G401 (cell line): Measurements from ENCODE around the gene SLC2A10. TPM values are rescaled to one million over a fixed set of nuclear protein-coding genes. Genes with fewer than 3 reads are reported as not detected.

Experiments
- DNase-seq: peaks from one replicate; pipeline ENCODE4 v3.0.0-alpha.2; 2015; ENCODE audit warnings: low spot score
- in situ Hi-C: cut with HindIII; loops from 2 replicates; pipeline ENCODE4 v1.10.0; 2016; ENCODE audit warnings: low sequenced_read_pairs, mixed read lengths
- total RNA-seq: library from RNA; depleted of rRNA; stranded (reverse); fragments of >200 nt; shearing (Covaris generic); gene quantifications from 2 replicates; pipeline ENCODE4 v1.2.3, GENCODE V29; 2014

SLC2A10 gene
- total RNA-seq, 1 experiment from 2014 or later = 2.4 TPM

DNA sequence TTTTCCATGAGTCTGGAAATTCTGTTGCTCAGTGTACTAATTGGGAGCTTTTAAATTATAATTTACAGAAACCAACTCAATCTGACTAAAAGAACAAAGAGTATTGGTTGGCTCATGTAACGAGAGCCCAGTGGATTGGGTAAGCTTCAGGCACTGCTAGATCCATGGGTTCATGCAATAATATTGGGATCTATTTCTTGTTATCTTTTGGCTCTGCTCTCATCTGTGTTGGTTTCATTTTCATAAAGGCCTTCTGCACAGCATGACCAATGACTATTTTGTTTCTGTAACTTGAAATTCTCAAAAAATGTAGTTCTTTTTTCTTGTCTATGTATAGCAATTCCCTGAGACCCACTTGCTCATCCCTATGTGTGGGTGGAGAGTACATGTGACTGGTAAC, 12.0 kb downstream of the SLC2A10 start:
- in situ Hi-C loops = no loop called here
- no peak for DNase-seq

DNA sequence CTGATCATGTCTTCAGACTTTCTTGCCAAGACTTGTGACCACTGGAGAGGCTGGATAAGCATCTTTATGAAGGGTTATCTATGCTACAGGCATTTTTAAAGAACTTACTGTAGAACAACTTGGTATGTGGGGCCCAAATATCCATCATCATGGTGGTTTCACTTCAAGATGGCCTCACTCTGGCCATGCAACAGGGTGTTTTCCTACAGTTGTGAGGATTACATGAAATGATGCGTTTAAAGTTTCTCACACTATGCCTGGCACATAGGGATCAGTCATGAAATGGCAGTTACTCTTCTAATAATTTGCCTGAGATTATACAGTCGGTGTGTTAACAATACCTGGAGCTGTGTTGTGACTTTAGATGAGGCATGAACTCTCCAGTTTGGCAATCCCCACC, 13.0 kb downstream of the SLC2A10 start:
- in situ Hi-C loops = no loop called here
- DNase-seq = no peak

DNA sequence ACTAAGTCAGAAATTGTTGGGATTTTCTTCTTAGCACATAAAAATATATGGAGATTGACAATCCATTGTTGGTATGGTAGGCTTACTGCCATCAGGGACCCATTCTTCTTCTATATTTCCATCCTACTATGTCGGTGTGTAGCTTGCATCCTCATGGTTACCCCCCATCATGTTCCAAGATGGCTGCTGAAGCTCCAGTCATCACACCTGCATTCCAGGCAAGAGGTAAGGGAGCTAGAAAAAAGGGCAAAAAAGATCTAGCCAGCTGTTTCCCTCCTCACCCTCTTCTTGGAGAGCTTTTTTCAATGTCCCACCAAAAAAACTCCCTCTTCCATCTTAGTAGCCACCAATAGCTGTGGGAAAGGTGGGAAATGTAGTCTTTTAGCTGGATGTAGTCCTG, 13.6 kb downstream of the SLC2A10 start:
- no peak for DNase-seq
- in situ Hi-C loops = no loop called here

DNA sequence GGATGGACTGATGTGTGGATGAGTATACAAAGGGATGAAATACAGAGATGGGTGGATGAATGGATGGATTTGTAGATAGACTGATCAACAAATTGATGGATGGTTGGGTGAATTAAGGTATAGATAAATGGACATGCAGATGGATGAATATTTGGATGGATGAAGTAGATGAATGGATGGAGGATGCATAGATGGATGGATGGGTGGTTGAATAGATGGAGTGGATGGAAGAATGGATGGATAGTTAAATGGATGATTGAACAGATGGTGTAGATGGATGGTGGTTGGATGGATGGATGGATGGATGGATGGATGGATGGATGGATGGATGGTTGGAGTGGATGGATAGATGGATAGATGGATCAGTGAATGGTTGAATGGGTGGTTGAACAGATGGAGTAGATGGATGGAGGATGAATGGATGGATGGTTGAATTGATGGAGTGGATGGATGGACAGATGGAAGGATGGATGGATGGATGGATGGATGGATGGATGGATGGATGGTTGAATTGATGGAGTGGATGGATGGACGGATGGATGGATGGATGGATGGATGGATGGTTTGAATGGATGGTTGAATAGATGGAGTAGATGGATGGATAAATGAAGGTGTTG, 15.0 kb downstream of the SLC2A10 start:
- DNase-seq = no peak
- in situ Hi-C loops = no loop called here

DNA sequence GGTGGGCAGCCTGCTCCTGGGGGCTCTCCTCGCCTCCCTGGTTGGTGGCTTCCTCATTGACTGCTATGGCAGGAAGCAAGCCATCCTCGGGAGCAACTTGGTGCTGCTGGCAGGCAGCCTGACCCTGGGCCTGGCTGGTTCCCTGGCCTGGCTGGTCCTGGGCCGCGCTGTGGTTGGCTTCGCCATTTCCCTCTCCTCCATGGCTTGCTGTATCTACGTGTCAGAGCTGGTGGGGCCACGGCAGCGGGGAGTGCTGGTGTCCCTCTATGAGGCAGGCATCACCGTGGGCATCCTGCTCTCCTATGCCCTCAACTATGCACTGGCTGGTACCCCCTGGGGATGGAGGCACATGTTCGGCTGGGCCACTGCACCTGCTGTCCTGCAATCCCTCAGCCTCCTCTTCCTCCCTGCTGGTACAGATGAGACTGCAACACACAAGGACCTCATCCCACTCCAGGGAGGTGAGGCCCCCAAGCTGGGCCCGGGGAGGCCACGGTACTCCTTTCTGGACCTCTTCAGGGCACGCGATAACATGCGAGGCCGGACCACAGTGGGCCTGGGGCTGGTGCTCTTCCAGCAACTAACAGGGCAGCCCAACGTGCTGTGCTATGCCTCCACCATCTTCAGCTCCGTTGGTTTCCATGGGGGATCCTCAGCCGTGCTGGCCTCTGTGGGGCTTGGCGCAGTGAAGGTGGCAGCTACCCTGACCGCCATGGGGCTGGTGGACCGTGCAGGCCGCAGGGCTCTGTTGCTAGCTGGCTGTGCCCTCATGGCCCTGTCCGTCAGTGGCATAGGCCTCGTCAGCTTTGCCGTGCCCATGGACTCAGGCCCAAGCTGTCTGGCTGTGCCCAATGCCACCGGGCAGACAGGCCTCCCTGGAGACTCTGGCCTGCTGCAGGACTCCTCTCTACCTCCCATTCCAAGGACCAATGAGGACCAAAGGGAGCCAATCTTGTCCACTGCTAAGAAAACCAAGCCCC, 16.0 kb downstream of the SLC2A10 start:
- DNase-seq = no peak
- in situ Hi-C loops = no loop called here

DNA sequence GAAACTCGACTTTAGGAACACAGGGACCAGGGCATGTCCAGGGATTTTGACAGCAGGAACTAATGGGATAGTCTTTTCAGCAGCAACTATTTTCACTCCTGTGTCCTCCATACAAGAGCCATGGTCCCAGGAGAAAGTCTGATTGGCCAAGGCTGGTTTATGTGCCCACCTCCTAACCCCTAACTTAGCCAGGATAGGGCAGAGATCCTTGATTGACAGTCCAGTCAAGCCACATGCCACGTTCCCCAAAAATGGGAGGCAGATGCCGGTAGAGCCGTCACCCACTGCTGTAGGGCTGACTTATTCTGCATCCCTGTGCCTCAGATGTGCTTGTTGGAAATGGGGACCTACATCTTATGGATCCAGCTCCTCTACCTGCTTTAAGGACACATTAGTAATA, 22.3 kb downstream of the SLC2A10 start:
- in situ Hi-C loops = no loop called here
- DNase-seq = no peak

DNA sequence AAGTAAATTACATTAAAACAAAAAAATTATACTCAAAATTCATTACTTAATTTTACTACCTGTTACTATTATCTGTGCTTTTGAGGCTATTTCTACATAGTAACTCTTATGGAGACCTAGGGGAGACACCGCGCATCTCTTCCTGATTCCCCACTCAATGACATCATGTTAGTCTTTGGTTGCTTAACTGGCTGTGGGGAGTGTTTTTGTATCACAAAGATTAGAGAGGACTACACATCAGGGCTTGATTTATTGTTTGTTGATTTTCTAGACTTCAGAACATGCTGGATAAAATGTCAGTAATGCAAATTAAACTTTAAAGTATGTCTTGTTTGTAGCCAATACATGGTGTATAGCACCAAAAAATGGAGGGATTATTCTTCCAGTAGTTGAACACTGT, 26.0 kb downstream of the SLC2A10 start:
- no peak for DNase-seq
- in situ Hi-C loops = no loop called here

DNA sequence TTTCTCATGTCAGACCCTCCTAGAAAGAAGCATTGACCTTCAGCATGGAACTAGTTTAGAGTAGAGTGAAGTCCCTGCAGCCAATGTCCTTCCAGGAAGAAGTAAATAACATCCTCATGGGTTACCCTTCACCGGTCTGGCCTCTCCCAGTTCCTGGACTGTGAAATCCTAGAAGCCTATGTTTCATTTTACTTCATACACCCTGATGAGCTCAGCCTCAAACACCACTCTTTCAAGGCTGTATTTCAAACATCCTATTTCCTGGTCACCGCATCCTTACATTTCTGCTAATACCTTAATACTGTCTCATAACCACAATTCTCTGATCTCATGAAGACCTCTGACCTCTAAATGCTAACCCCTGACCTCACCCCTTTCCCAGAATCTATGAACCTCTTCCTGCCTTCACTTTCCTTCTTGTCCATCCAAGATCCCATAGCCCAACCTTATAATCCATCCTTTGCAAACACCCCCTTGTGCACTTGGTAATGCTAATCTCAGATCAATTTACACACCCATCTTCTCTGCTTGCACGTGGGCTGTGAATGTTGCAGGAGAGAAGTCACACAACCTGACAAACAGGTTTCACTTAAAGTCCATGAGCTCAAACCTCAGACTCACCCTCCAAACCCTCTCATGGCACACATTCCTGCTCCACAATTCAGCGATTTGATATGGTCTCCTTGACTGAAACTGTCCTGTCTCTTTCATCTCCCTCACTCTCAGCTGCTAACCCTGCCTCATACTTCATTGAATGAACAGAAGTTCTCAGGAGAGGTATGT, 30.2 kb downstream of the SLC2A10 start:
- in situ Hi-C loops = no loop called here
- DNase-seq = no peak

DNA sequence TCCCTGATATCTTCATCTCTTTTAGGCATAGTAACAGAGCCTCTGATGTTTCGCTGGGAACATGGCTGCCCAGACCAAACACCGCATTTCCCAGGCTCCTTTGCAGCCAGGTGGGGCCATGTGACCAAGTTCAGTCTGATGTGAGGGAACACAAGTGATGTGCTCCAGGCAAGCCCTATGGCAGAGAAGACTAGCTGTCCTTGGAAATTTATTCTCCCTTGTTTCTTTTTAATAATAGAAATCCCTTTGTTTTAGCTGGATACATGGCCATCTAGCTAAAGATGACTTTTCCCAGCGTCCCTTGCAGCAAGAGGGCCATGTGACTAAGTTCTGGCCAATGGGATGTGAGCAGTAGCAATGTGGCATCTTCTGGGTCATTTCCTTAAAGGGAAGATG, 30.8 kb downstream of the SLC2A10 start:
- in situ Hi-C loops = no loop called here

DNA sequence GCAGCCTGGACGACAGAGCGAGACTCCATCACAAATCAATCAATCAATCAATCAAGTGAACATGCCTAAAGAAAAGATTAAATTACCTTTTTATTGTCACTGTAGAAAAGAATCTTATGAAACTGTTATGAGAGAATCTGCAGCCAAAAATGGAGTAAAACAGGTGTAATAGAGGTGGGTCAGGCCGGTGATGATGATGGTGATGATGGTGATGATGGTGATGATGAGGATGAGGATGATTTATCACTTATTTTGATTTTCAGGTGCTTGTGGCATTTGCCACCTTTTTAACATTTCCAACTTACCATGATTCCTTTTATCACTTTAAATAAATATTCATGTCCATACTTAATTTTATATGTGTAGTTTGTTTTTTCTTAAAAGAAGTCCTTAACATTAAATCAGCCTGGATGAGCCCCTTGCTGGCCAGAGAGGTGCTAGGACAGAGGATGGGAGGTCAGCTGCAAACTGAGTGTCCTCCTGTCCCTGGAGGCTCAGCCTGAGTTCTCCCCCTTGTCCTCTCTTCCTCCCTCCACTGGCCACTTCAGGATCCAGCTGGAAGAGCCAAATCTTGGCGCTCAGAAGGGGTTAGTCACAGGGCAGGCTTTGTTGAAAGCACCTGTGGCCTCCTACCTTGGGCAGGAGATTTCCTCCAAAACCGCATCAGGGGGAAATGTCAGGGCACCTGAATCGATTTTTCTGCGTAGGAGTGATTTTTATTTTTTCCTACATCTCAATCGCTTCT, 32.6 kb downstream of the SLC2A10 start:
- in situ Hi-C loops = no loop called here
- no peak for DNase-seq

More for the DNA sequence above, 30.8 kb downstream of the SLC2A10 start:
- DNase-seq = no peak

DNA sequence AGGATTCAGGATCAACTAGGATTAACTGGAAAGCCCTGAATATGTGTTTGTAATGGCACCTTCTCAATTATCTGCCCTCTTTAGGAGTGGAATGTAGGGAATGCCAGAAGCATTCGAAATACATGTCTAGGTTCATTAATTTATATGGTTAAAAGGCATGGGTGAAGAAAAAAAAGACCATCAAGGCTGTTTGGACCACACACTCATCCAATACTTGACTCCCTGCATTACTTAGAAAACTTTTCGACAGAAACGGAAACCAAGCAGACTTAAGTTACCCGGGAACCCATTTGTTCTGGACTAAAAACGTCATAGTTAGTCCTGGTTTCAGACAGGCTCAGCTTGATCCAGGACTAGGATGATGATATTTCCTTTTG, 33.2 kb downstream of the SLC2A10 start:
- no peak for DNase-seq
- in situ Hi-C loops = no loop called here

DNA sequence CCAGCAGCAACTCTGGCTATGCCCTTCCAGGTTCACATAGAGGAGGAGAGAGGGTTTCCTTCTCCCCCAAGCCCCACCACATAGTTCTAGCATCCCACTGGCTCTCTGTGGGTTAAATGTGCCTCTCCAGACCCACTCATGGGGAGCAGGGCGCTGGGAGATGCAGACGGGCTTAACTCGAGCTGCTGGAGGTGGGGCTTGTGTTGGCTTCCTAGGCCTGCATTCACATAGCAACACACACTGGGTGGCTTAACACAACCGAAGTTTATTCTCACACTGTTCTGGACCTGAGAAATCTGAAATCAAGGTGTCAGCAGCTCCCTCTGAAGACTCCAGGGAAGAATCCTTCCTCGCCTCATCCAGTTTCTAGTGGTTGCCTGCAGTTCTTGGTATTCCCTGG, 33.6 kb downstream of the SLC2A10 start:
- no peak for DNase-seq
- in situ Hi-C loops = no loop called here

DNA sequence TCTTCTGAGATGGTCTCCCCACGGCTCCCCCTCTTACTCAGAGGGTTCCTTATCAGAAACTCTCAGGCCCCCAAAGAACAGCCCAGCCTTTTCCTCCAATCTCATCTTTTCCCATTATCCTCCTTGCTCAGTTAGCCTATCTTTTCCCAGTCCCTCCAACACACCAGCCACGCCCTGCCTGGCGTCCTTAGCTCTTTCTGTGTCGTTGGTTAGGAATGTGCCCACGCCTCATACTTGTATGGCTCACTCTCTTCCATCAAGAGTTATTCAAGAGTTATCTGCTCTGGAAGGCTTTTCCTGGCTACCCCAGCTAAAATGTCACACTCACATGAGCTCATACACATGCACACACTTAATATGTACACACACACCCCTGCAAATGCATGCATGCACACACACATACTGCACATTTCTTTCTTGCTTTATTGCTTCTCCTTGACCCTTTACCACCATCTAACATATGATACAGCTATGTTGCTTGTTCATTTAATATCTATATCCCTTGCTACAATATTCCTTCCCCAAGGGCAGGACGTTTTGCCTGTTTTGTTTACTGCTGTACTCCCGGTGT, 37.6 kb downstream of the SLC2A10 start:
- DNase-seq = no peak

DNA sequence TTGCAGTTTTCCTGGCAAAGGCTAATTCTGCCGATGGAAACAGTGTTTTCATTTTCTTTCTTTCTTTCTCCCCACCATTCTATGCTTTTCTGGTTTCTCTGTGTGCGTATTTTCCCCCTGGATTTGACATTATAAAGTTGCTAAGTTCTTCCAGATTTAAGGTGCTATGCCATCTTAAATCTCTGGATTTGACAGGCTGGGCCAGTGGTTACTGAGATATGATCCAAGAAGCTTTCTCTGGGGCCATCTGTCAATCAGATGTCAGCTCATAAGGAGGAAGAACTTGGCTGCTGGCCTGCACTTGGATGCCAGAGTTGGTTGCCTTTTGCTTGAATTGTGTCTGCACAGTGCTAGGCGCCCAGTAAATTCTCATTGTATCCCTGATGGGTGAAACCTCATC, 39.7 kb downstream of the SLC2A10 start:
- no peak for DNase-seq
- in situ Hi-C loops = no loop called here

More for the DNA sequence above, 37.6 kb downstream of the SLC2A10 start:
- in situ Hi-C loops = no loop called here

DNA sequence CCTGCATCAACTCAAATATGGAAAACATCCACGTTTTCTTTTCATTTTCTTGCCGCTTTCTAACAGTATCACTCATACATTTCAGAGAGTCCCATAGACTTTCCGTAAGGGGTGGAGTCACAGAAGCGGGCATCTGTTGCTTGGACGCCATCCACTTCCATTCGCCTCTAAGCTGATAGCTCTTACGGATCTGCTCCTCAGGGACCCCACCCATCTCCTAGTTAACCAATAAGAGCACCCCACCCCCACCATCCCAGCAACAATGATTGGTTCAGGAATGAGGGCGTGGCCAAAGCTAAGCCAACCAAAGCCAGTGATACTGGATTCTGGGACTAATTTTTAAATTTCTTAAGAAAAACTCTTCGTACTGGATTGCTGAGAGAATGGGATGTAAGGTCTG, 42.4 kb downstream of the SLC2A10 start:
- in situ Hi-C loops = loop anchor here (25.0 kb wide), 1 partner anchor 385 kb away; no protein-coding TSS in a partner anchor
- no peak for DNase-seq

DNA sequence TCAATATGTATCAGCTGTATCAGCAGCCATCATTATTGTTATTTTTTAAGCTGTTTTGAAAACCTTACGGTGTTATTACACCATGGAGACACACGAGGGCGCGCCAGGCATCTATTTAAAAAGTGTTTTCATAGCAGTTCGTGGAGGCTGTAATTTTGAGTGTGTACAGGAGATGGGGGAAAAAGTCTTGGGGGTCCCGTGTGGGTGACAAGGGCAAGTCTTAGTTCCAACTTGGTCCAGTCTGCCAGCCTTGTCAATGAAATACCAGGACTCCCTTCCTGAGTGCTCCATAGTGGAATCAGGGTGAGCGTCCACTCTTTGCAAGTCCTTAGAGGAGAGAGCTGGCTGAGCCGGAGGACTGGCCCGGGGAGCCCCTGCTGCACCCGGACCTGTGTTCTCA, 43.3 kb downstream of the SLC2A10 start:
- in situ Hi-C loops = loop anchor here (25.0 kb wide), 1 partner anchor 385 kb away; no protein-coding TSS in a partner anchor
- DNase-seq = peak; percentile 45

DNA sequence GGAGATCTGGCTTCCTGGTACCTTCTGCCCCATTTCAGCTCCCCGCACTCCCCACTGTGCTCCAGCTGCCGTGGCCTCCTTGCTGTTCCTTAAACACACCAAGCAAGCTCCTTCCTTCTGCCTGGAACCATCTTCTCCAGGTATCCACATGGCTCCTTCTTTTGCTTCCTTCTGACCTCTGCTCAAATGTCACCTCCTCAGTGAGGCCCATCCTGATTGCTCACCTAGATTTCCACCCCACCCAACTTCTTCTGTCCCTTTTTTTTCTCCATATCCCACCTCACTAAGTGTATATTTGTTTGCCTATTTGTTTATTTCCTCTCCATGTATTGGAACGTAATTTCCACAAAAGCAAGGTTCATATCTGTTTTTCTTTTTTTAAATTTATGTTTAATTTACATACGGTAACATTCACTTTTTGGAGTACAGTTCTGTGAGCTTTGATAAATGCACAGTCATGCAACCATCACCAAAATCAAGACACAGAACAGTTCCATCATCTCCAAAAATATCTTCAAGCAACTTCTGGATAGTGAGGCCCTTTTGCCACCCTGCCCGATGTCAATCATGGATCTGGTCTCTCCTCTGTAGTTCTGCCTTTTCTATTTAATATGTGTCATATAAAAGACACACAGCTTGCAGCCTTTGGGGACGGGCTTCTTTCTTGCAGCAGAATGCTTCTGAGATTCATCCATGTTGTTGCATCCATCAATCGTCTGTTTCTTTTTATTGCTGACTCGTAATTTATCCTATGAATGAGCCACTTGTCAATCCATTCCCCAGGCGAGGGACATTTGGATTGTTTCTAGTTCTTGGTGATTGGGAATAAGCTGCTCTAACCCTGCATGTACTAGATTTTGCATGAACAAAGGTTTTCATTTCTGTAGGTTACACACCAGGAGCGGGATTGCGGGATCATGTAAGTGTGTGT, 46.3 kb downstream of the SLC2A10 start:
- in situ Hi-C loops = loop anchor here (25.0 kb wide), 1 partner anchor 382 kb away; no protein-coding TSS in a partner anchor
- no peak for DNase-seq

DNA sequence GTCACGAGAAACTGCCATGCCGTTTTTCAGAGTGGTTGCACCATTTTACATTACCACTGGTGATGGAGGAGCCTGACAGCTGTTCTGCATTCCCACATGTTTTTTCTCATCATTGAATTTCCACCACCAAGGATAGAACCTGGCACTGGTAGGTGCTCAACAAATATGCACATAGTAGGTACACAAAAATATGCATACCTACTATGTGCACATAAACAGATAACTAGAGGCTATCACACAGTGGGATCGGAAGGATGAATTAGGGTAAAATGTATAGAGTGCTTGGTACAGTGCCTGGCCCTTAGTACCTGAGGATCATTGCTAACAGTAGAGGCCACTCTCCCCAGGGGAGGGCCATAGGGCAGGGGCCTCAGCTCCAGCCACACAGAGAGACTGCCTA, 47.0 kb downstream of the SLC2A10 start:
- DNase-seq = no peak
- in situ Hi-C loops = loop anchor here (25.0 kb wide), 1 partner anchor 381 kb away; no protein-coding TSS in a partner anchor
